NK-92 (cell line): Measurements from ENCODE around the gene ABCA4.

ENCODE experiments used
- DNase-seq: peaks from one replicate; lab custom pipeline; 2025; ENCODE audit not compliant: unreplicated experiment; lab: John Stamatoyannopoulos, UW

The ABCA4 gene

GRCh38 chr1:94105581-94105952 lies 15.4 kb downstream of the ABCA4 start:
- DNase-seq, result no peak

- no peak for DNase-seq
Measured at GRCh38 chr1:94104776-94105580, 16.0 kb downstream of the ABCA4 start.

- DNase-seq, result no peak
Measured at GRCh38 chr1:94104127-94104684, 16.7 kb downstream of the ABCA4 start.

GRCh38 chr1:94103608-94104007 lies 17.3 kb downstream of the ABCA4 start:
- no peak for DNase-seq

GRCh38 chr1:94101613-94102525 lies 19.1 kb downstream of the ABCA4 start:
- DNase-seq, result no peak

- DNase-seq, result no peak
Measured at GRCh38 chr1:94100785-94101612, 19.9 kb downstream of the ABCA4 start.

GRCh38 chr1:94100129-94100784 lies 20.7 kb downstream of the ABCA4 start:
- DNase-seq, result no peak

- DNase-seq, result no peak
Measured at GRCh38 chr1:94099303-94099702, 21.6 kb downstream of the ABCA4 start.

GRCh38 chr1:94098585-94099111 lies 22.3 kb downstream of the ABCA4 start:
- DNase-seq, result no peak

GRCh38 chr1:94096797-94097549 lies 24.0 kb downstream of the ABCA4 start:
- DNase-seq, result no peak

- no peak for DNase-seq
Measured at GRCh38 chr1:94095744-94096469, 25.0 kb downstream of the ABCA4 start.

GRCh38 chr1:94095112-94095637 lies 25.8 kb downstream of the ABCA4 start:
- DNase-seq, result no peak

- DNase-seq, result no peak
Measured at GRCh38 chr1:94094469-94095111, 26.4 kb downstream of the ABCA4 start.

- no peak for DNase-seq
Measured at GRCh38 chr1:94093996-94094395, 27.0 kb downstream of the ABCA4 start.

- no peak for DNase-seq
Measured at GRCh38 chr1:94093396-94093795, 27.6 kb downstream of the ABCA4 start.

- no peak for DNase-seq
Measured at GRCh38 chr1:94092210-94092613, 28.7 kb downstream of the ABCA4 start.

GRCh38 chr1:94090761-94091160 lies 30.2 kb downstream of the ABCA4 start:
- DNase-seq, result no peak

GRCh38 chr1:94087193-94087592 lies 33.8 kb downstream of the ABCA4 start:
- no peak for DNase-seq
